ENCODE measurements around the gene CYREN. TPM values are rescaled to one million over a fixed set of nuclear protein-coding genes. Genes with fewer than 3 reads are reported as not detected.
"Not testable (repeated sequence)": the region's sequence is repeated elsewhere in the genome, so short reads cannot be mapped to it uniquely, and the experiment has no call there.

Gene CYREN
- total and polyA plus RNA-seq, 2 of the 13 experiments (the other 11 are each of a cell fraction or from before 2014, with no cell fraction given), result 20.7 to 60.7 TPM

- ATAC-seq; FAIRE-seq; BruUV-seq (replicated peaks); CTCF ChIA-PET (ENCODE audit: low intra/inter-chr PET ratio, low total read pairs); H3K27ac ChIP-seq (ENCODE audit: extremely low read length, insufficient read depth, low read length); H4K20me1 ChIP-seq (ENCODE audit: insufficient read depth, low read length); H2AFZ ChIP-seq (ENCODE audit: low read length); H3K9me3 ChIP-seq (ENCODE audit: low read length); DNase-seq (ENCODE audit: low spot score); in situ Hi-C loops (cut with HindIII; ENCODE audit: extremely low pct_ligation_motif_present, low pct_unique_long_range_greater_than_20kb); H3K27me3 ChIP-seq (ENCODE audit: control insufficient read depth in 1 of 2, insufficient read depth in 2 of 2, low read length in 2 of 2): not testable (repeated sequence)
- 97% methylated on average over 2 of the region's 4 CpGs for WGBS (ENCODE audit: low lambda C conversion rate)
- peaks cover 51% of the 10 kb centered on the region for H3K4me1 ChIP-seq (ENCODE audit: insufficient read depth, low read length)
- H3K36me3 ChIP-seq (replicated peaks in 1 of 2; ENCODE audit: control insufficient read depth in 1 of 2, insufficient read depth in 2 of 2, low read length in 2 of 2), result peaks cover 7 to 37% of the 10 kb centered on the region in 2 experiments
- 0 out of 2 replicates have a peak, but pooled peaks have one; percentile 27 for TF ChIP-seq RBFOX2 (IDR thresholded peaks at IDR 0.05; ENCODE audit: low read depth, low read length)
- H3K4me2 ChIP-seq (ENCODE audit: low read depth, low read length), result peak overlapping the region; percentile 62
- H3K9ac ChIP-seq (ENCODE audit: insufficient read depth, low read depth, low read length), result 0 out of 2 replicates have a peak overlapping the region, but pooled peaks have one; percentile 8
- POLR2A ChIA-PET, result interaction anchor here (1.0 kb wide), 1 partner anchor 37 kb away, joined by 3 read pairs; the partner anchor contains the start of gene WDR91
- H3K4me3 ChIP-seq (replicated peaks in 1 of 3; ENCODE audit: insufficient read depth in 1 of 3, low read depth in 2 of 3, low read length in 3 of 3), result peak overlapping the region; percentile 12 to 33 (median 26); a peak in 4 of 6 replicates
- intact Hi-C loops (cut with micrococcal nuclease; ENCODE audit: unreplicated experiment), result loop anchor here (2.0 to 5.0 kb wide), 2 partner anchors 37 to 282 kb away; partner anchors contain the start of gene WDR91
- peaks cover 65% of the 10 kb centered on the region for H3K79me2 ChIP-seq (ENCODE audit: insufficient read depth, low read length)
Observed at GRCh38 chr7:135173916-135174315, 3.4 kb upstream of the CYREN start.

GRCh38 chr7:135171581-135172291 is 1.2 kb upstream of the CYREN start:
- intact Hi-C loops (cut with micrococcal nuclease; ENCODE audit: unreplicated experiment), result loop anchor here (2.0 to 5.0 kb wide), 4 partner anchors 17 to 279 kb away; partner anchors contain the start of genes AGBL3 and WDR91
- ATAC-seq (peak; percentile 65), DNase-seq (ENCODE audit: low spot score) (peak; percentile 83)
- H2AFZ ChIP-seq (ENCODE audit: low read length); H4K20me1 ChIP-seq (ENCODE audit: insufficient read depth, low read length); FAIRE-seq; H3K27me3 ChIP-seq (ENCODE audit: control insufficient read depth in 1 of 2, insufficient read depth in 2 of 2, low read length in 2 of 2); in situ Hi-C loops (cut with HindIII; ENCODE audit: extremely low pct_ligation_motif_present, low pct_unique_long_range_greater_than_20kb); H3K9me3 ChIP-seq (ENCODE audit: low read length): not testable (repeated sequence)
- Histone ChIP-seq H3K27ac (ENCODE audit: extremely low read length, insufficient read depth, low read length) (peak overlapping the region; percentile 87), H3K9ac (ENCODE audit: insufficient read depth, low read depth, low read length) (peak overlapping the region; percentile 92), H3K79me2 (ENCODE audit: insufficient read depth, low read length) (peaks cover 69% of the 10 kb centered on the region), H3K36me3 (replicated peaks in 1 of 2; ENCODE audit: control insufficient read depth in 1 of 2, insufficient read depth in 2 of 2, low read length in 2 of 2) (peaks cover 6 to 35% of the 10 kb centered on the region in 2 experiments; a peak in 4 of 5 replicates), H3K4me3 (replicated peaks in 1 of 3; ENCODE audit: insufficient read depth in 1 of 3, low read depth in 2 of 3, low read length in 3 of 3) (peak overlapping the region; percentile 70 to 95 (median 84); a peak in 5 of 6 replicates), H3K4me2 (ENCODE audit: low read depth, low read length) (peak overlapping the region; percentile 74), H3K4me1 (ENCODE audit: insufficient read depth, low read length) (peaks cover 60% of the 10 kb centered on the region)
- WGBS (ENCODE audit: low lambda C conversion rate), result 0% methylated on average over 10 of the region's 19 CpGs
- BruUV-seq (replicated peaks), result TSS peak; percentile 60
- CTCF ChIA-PET (ENCODE audit: low intra/inter-chr PET ratio, low total read pairs), result interaction anchor here (1.3 to 2.4 kb wide), 2 partner anchors 185 to 538 kb away, joined by 3 to 11 read pairs; partner anchors contain the start of gene AGBL3
- POLR2A ChIA-PET, result interaction anchor here (0.7 to 4.4 kb wide), 16 partner anchors 8 to 526 kb away, joined by 3 to 30 read pairs (median 5); partner anchors contain the start of genes AGBL3, BPGM, TMEM140 and WDR91
- TF ChIP-seq THAP11 (CRISPR knock-in tag; IDR thresholded peaks at IDR 0.05) (peak; percentile 45; the same call in 1 of the 2 replicates), YY1 (IDR thresholded peaks at IDR 0.05; ENCODE audit: insufficient read depth, insufficient replicate concordance, low read depth, low read length) (peak; percentile 88), POLR2A (IDR thresholded peaks at IDR 0.05; ENCODE audit: insufficient read depth in 1 of 2, low read depth in 2 of 2, low read length in 2 of 2) (peak; percentile 72 to 82), ELF1 (CRISPR knock-in tag; IDR thresholded peaks at IDR 0.05) (peak; percentile 66), PBX2 (CRISPR knock-in tag; IDR thresholded peaks at IDR 0.05) (peak; percentile 59; the same call in 1 of the 2 replicates), ZBTB2 (CRISPR knock-in tag; IDR thresholded peaks at IDR 0.05; ENCODE audit: low read depth) (0 out of 2 replicates have a peak, but pooled peaks have one; percentile 31), HES4 (CRISPR knock-in tag; IDR thresholded peaks at IDR 0.05; ENCODE audit: borderline replicate concordance) (0 out of 2 replicates have a peak, but pooled peaks have one; percentile 22), ZNF512B (CRISPR knock-in tag; IDR thresholded peaks at IDR 0.05; ENCODE audit: borderline replicate concordance) (0 out of 2 replicates have a peak, but pooled peaks have one; percentile 44)
